Mesothelial cell of epicardium (in vitro differentiated cells): ENCODE measurements around the gene FAM120C. TPM values are rescaled to one million over a fixed set of nuclear protein-coding genes. Genes with fewer than 3 reads are reported as not detected.

Experiments
- DNase-seq, 2 experiments: peaks; one replicate each; pipeline ENCODE4 v3.0.0; 2021; ENCODE audit warnings: low spot score in 2 of 2; ENCODE audit not compliant: unreplicated experiment in 2 of 2
- H3K27ac Mint-ChIP-seq: 2 replicates; pipeline ENCODE4 v1.8.0; 2021; ENCODE audit warnings: mixed read lengths
- H3K27me3 Mint-ChIP-seq: 2 replicates; pipeline ENCODE4 v1.8.0; 2021; ENCODE audit warnings: low read depth, mixed read lengths
- H3K36me3 Mint-ChIP-seq: 2 replicates; pipeline ENCODE4 v1.8.0; 2021; ENCODE audit warnings: mixed read lengths
- H3K4me1 Mint-ChIP-seq: 2 replicates; pipeline ENCODE4 v1.8.0; 2021; ENCODE audit warnings: mixed read lengths
- H3K4me3 Mint-ChIP-seq: 2 replicates; pipeline ENCODE4 v1.8.0; 2021; ENCODE audit warnings: mild to moderate bottlenecking, moderate library complexity, mixed read lengths
- H3K9me3 Mint-ChIP-seq: 2 replicates; pipeline ENCODE4 v1.8.0; 2021; ENCODE audit warnings: mixed read lengths
- total RNA-seq: library from RNA; stranded (reverse); gene quantifications from 3 replicates; pipeline ENCODE4 v1.2.1, GENCODE V29; 2021
- TF ChIP-seq, protein P1 (sequence below): fragments of 200-600 bp; sonication (generic); IDR thresholded peaks from one replicate; pipeline ENCODE4 v1.5.0; 2021; ENCODE audit warnings: antibody characterized with exemption; ENCODE audit not compliant: unreplicated experiment

FAM120C gene
- total RNA-seq, 1 donor from 2014 or later = 16.1 TPM

- Mint-ChIP-seq H3K27me3 (no peaks in the 10 kb centered on the region), H3K9me3 (peaks cover 18% of the 10 kb centered on the region), H3K36me3 (peaks cover 27% of the 10 kb centered on the region), H3K27ac (no peak overlapping the region), H3K4me1 (no peaks in the 10 kb centered on the region), H3K4me3 (no peak overlapping the region)
- TF ChIP-seq, protein P1, sequence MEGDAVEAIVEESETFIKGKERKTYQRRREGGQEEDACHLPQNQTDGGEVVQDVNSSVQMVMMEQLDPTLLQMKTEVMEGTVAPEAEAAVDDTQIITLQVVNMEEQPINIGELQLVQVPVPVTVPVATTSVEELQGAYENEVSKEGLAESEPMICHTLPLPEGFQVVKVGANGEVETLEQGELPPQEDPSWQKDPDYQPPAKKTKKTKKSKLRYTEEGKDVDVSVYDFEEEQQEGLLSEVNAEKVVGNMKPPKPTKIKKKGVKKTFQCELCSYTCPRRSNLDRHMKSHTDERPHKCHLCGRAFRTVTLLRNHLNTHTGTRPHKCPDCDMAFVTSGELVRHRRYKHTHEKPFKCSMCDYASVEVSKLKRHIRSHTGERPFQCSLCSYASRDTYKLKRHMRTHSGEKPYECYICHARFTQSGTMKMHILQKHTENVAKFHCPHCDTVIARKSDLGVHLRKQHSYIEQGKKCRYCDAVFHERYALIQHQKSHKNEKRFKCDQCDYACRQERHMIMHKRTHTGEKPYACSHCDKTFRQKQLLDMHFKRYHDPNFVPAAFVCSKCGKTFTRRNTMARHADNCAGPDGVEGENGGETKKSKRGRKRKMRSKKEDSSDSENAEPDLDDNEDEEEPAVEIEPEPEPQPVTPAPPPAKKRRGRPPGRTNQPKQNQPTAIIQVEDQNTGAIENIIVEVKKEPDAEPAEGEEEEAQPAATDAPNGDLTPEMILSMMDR = no peak
- no peak for DNase-seq
These were observed 48.8 kb downstream of the FAM120C start for GRCh38 chrX:54134269-54134668.

DNA sequence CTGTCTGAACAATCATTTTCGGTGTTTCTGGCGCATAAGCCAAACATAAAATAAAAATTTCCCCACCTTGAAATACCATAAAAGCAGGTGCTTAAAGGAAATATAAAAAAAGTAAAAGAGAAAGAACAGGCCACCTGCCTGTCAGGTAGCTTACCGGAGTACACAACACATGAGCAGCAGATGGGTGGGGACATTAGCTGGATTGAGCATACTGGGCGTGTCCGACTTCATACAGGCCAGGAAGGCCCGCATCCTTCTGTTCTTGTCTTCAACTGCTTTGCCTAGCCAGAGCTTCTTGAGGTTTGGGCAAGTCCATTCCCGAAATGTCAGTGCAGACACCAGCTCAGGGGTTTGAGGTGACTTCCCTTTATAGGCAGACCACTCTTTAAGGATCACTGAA lies 66.7 kb downstream of the FAM120C start:
- Mint-ChIP-seq H3K36me3 (peaks cover 15% of the 10 kb centered on the region), H3K27me3 (no peaks in the 10 kb centered on the region), H3K27ac (no peak overlapping the region), H3K4me1 (no peaks in the 10 kb centered on the region), H3K9me3 (peaks cover 9% of the 10 kb centered on the region), H3K4me3 (no peak overlapping the region)
- TF ChIP-seq, protein P1 = no peak
- no peak for DNase-seq

DNA sequence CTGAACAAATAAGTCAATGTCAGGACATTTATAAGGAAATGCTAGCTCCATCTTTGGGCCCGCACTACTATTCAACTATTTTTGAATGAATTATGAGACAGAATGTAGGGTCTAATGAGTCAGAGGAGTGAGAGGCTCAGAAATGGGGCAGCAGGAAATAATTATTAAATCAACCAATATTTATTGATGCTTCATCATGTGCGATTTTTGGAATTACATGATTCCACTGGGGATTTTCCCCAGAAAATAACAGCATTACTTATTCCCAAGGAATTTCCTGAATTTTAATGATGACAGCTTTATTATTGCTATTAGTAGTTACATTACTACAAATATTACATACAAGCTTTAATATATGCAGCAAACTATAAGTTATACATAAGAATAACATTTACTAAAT lies 89.5 kb downstream of the FAM120C start:
- TF ChIP-seq, protein P1 = no peak
- Mint-ChIP-seq H3K27ac (no peak overlapping the region), H3K4me1 (peaks cover 3% of the 10 kb centered on the region), H3K36me3 (peaks cover 2% of the 10 kb centered on the region), H3K9me3 (peaks cover 6% of the 10 kb centered on the region), H3K4me3 (no peak overlapping the region), H3K27me3 (no peaks in the 10 kb centered on the region)
- no peak for DNase-seq

DNA sequence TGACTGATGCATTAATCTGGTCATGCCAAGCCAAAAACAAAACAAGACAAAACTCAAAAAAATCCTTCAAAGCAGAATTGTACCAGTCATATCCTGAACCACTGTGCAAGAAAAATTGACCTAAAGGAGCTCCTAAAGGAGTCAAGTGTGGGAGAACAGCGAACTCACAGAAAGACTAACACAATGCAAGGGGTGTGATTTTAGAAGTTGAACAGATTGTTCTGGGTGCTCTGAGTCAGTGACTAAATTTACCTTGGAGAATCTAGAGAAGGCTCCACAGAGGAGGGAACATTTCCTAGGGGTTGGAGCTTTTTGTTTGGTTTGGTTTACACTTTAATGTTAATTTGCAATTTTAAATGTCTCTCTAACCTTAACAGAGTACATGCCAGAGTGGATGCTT lies 89.9 kb downstream of the FAM120C start:
- Mint-ChIP-seq H3K36me3 (peaks cover 2% of the 10 kb centered on the region), H3K4me3 (no peak overlapping the region), H3K4me1 (peaks cover 3% of the 10 kb centered on the region), H3K27me3 (no peaks in the 10 kb centered on the region), H3K9me3 (peaks cover 6% of the 10 kb centered on the region), H3K27ac (peak overlapping the region; percentile 59)
- TF ChIP-seq, protein P1 = no peak
- no peak for DNase-seq

GRCh38 chrX:54090880-54091279 lies 92.2 kb downstream of the FAM120C start:
- Mint-ChIP-seq H3K4me3 (no peak overlapping the region), H3K4me1 (peaks cover 3% of the 10 kb centered on the region), H3K27ac (no peak overlapping the region), H3K27me3 (no peaks in the 10 kb centered on the region), H3K9me3 (peaks cover 9% of the 10 kb centered on the region), H3K36me3 (peaks cover 5% of the 10 kb centered on the region)
- TF ChIP-seq, protein P1 = no peak
- DNase-seq = no peak

GRCh38 chrX:54089191-54089590 lies 93.9 kb downstream of the FAM120C start:
- no peak for DNase-seq
- Mint-ChIP-seq H3K36me3 (peaks cover 9% of the 10 kb centered on the region), H3K4me3 (no peak overlapping the region), H3K9me3 (peaks cover 16% of the 10 kb centered on the region), H3K4me1 (peaks cover 3% of the 10 kb centered on the region), H3K27me3 (no peaks in the 10 kb centered on the region), H3K27ac (no peak overlapping the region)
- TF ChIP-seq, protein P1 = no peak
